DND-41 (cell line): ENCODE data around the gene B4GALT4.
"Not testable (repeated sequence)": the region's sequence is repeated elsewhere in the genome, so short reads cannot be mapped to it uniquely, and the experiment has no call there.

Source experiments
- ATAC-seq: fragments of 200-7000 bp; cut with Tn5 transposase; 3 replicates; pipeline ENCODE4 v1.9.1; 2021; ENCODE audit warnings: low read depth; ENCODE audit not compliant: insufficient read depth
- DNase-seq: peaks from one replicate; pipeline ENCODE4 v3.0.0-alpha.2; 2020
- H2AFZ ChIP-seq: 2 replicates; pipeline ENCODE4 v1.6.0; 2012; ENCODE audit warnings: low read depth, low read length
- H3K27ac ChIP-seq: 2 replicates; pipeline ENCODE4 v1.5.1; 2012; ENCODE audit warnings: low read length, inconsistent platforms
- H3K27me3 ChIP-seq: fragments of 200-600 bp; sonication (generic); 2 replicates; pipeline ENCODE4 v1.6.0; 2012; ENCODE audit warnings: low read length, mild to moderate bottlenecking, inconsistent platforms; ENCODE audit not compliant: insufficient read depth, poor library complexity
- H3K36me3 ChIP-seq: 2 replicates; pipeline ENCODE4 v1.5.1; 2012; ENCODE audit warnings: low read length, inconsistent platforms; ENCODE audit not compliant: insufficient read depth
- H3K4me1 ChIP-seq: 2 replicates; pipeline ENCODE4 v1.5.1; 2012; ENCODE audit warnings: mild to moderate bottlenecking, low read length; ENCODE audit not compliant: insufficient read depth
- H3K4me2 ChIP-seq: 2 replicates; pipeline ENCODE4 v1.6.0; 2012; ENCODE audit warnings: mild to moderate bottlenecking, moderate library complexity, low read length, inconsistent platforms; ENCODE audit not compliant: insufficient read depth
- H3K4me3 ChIP-seq, 2 experiments: fragments of 200-600 bp in 1 of 2; shearing (Covaris generic) in 1 of 2; 2 replicates each; pipeline ENCODE4 v1.5.1; 2012 to 2016; ENCODE audit warnings: inconsistent platforms in 2 of 2, low read length in 2 of 2, mild to moderate bottlenecking in 2 of 2, low read depth in 1 of 2, moderate library complexity in 1 of 2
- H3K79me2 ChIP-seq: 2 replicates; pipeline ENCODE4 v1.6.0; 2012; ENCODE audit warnings: low read length, inconsistent platforms; ENCODE audit not compliant: insufficient read depth
- H3K9ac ChIP-seq: 2 replicates; pipeline ENCODE4 v1.6.0; 2012; ENCODE audit warnings: low read depth, mild to moderate bottlenecking, inconsistent platforms, low read length, moderate library complexity
- H3K9me3 ChIP-seq: 2 replicates; pipeline ENCODE4 v1.5.1; 2012; ENCODE audit warnings: low read length, moderate library complexity, mild to moderate bottlenecking, inconsistent platforms; ENCODE audit not compliant: insufficient read depth, severe bottlenecking
- H4K20me1 ChIP-seq: 2 replicates; pipeline ENCODE4 v1.6.0; 2012; ENCODE audit warnings: low read length; ENCODE audit not compliant: insufficient read depth
- CTCF ChIP-seq: IDR thresholded peaks from 2 replicates; pipeline ENCODE4 v1.5.1; 2012; ENCODE audit warnings: borderline replicate concordance, low read length, moderate library complexity, mild to moderate bottlenecking; ENCODE audit not compliant: poor library complexity, severe bottlenecking; ENCODE audit errors: extremely low read depth
- EZH2 ChIP-seq: IDR thresholded peaks from 3 replicates; pipeline ENCODE4 v1.6.1; 2012; ENCODE audit warnings: borderline replicate concordance, low read depth, mild to moderate bottlenecking, moderate library complexity, low read length, inconsistent platforms; ENCODE audit not compliant: severe bottlenecking

Gene B4GALT4

DNA sequence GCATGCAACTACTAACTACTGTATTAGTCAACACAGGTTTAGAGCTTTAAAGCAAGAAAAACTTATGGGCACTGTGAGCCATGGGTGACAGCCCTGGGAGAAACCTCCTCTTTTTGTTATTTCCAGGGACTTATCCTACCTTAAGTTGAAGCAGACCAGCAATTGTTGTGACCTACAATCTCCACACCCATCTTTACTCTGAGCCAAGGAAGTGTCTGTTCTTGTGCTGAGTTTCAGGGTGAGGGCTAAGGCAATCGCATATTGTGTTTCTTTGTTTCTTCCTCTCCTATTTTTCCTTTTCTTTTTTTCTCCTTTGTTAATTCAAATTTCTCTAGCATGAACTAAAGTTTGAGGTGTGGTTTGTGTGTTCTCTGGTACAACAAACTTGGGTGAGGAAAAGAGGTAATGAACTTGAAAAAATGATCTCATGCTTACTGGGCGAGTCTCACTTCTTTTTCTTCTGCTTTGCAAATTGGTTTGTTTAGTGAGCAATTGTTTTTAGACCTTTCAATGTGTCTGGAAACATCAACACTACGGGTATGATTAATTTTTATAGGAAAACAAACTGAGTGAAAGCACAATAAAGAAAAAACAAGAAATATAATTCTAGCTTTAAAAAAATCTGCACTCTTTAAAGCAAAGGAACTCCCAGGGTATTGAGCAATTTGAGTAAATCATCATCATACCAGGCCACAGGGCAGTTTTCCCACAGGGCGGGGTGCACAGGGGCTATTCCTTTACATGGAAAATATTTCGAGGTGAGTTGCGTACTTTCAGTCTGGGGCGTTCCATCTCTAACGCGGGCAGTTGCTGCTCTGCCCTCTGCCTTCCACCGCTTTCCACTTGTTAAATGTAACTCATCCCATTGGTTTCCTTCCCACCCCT is 64.6 kb downstream of the B4GALT4 start:
- Histone ChIP-seq H3K36me3 (no peaks in the 10 kb centered on the region), H3K27me3 (peaks cover 5% of the 10 kb centered on the region), H3K4me3 (no peak overlapping the region), H3K4me1 (no peaks in the 10 kb centered on the region), H3K9ac (no peak overlapping the region), H3K79me2 (no peaks in the 10 kb centered on the region), H4K20me1 (no peaks in the 10 kb centered on the region), H3K9me3 (no peaks in the 10 kb centered on the region), H3K27ac (no peak overlapping the region), H2AFZ (no peak overlapping the region), H3K4me2 (no peak overlapping the region)
- TF ChIP-seq EZH2 (no peak), CTCF (no peak)
- no peak for DNase-seq
- ATAC-seq = no peak

DNA sequence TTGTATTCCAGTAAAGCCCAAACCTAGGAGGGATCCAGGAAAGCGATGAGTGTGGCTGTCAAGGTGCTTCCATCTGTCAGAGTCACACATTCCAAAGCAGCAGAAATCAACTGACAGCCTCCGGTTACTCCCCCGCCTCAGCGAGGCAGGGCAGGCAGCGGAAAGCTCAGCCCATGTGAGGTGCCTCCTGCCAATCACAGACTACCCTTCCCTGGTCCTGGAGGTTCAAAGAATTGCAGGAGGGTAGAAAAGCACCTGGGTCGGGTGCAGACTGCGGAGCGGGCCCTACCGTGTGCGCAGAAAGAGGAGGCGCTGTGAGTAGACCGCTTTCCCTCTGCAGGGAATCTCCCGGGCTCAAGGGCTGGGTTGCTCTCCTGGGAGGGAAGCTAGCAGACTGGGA is 67.4 kb downstream of the B4GALT4 start, which contains the start of gene UPK1B:
UPK1B (plus strand) TSS at position 274 of the 400 bp plus-strand sequence. CDS start 13,144 bp downstream, outside the sequence.
- no peak within 1 kb of the TSS for H2AFZ ChIP-seq

GRCh38 chr3:119170821-119171220 is 69.9 kb downstream of the B4GALT4 start:
- Histone ChIP-seq H3K4me3 (no peak overlapping the region), H3K27me3 (peaks cover 5% of the 10 kb centered on the region), H3K9ac (no peak overlapping the region), H3K4me1 (no peaks in the 10 kb centered on the region), H3K36me3 (no peaks in the 10 kb centered on the region), H3K9me3 (no peaks in the 10 kb centered on the region), H4K20me1 (no peaks in the 10 kb centered on the region), H3K79me2 (no peaks in the 10 kb centered on the region), H3K27ac (no peak overlapping the region), H2AFZ (no peak overlapping the region), H3K4me2 (no peak overlapping the region)
- DNase-seq (no peak), ATAC-seq (no peak)
- no peak for TF ChIP-seq CTCF
- TF ChIP-seq EZH2 = no peak

More for the DNA sequence above, 67.4 kb downstream of the B4GALT4 start, which contains the start of gene UPK1B:
- TF ChIP-seq CTCF (no peak), EZH2 (no peak)
- H3K79me2 ChIP-seq = no peaks in the 10 kb centered on the region
- H3K27ac ChIP-seq = no peak within 1 kb of the TSS
- DNase-seq (no peak), ATAC-seq (no peak)
- peaks cover 5% of the 10 kb centered on the region for H3K27me3 ChIP-seq
- no peaks in the 10 kb centered on the region for H3K4me1 ChIP-seq
- no peaks in the 10 kb centered on the region for H3K9me3 ChIP-seq
- no peaks in the 10 kb centered on the region for H4K20me1 ChIP-seq
- H3K9ac ChIP-seq = no peak within 1 kb of the TSS
- H3K36me3 ChIP-seq = no peaks in the 10 kb centered on the region
- H3K4me2 ChIP-seq = no peak within 1 kb of the TSS
- H3K4me3 ChIP-seq = no peak within 1 kb of the TSS

GRCh38 chr3:119164745-119165144 is 75.9 kb downstream of the B4GALT4 start:
- H3K4me3 ChIP-seq, H3K27me3 ChIP-seq, H3K9ac ChIP-seq, H3K4me2 ChIP-seq, H3K79me2 ChIP-seq, H3K27ac ChIP-seq, DNase-seq, H3K4me1 ChIP-seq, H2AFZ ChIP-seq, ATAC-seq, H4K20me1 ChIP-seq, H3K36me3 ChIP-seq, H3K9me3 ChIP-seq: not testable (repeated sequence)
